GM18951 (cell line): Measurements from ENCODE around the gene LILRA1.
"Not testable (repeated sequence)": the region's sequence is repeated elsewhere in the genome, so short reads cannot be mapped to it uniquely, and the experiment has no call there.

Experiments
- POLR2A ChIP-seq: IDR thresholded peaks from 4 replicates; pipeline ENCODE4 v1.6.1; 2011; ENCODE audit warnings: mild to moderate bottlenecking; ENCODE audit not compliant: insufficient read length, insufficient read depth; ENCODE audit errors: extremely low read depth
- in situ Hi-C: fragments of 300-500 bp; cut with MboI; formaldehyde crosslinking; loops from one replicate; pipeline ENCODE4 v1.12.0; 2022; ENCODE audit warnings: low sequenced_read_pairs, mixed read lengths, inconsistent platforms; ENCODE audit not compliant: unreplicated experiment

Gene LILRA1

DNA sequence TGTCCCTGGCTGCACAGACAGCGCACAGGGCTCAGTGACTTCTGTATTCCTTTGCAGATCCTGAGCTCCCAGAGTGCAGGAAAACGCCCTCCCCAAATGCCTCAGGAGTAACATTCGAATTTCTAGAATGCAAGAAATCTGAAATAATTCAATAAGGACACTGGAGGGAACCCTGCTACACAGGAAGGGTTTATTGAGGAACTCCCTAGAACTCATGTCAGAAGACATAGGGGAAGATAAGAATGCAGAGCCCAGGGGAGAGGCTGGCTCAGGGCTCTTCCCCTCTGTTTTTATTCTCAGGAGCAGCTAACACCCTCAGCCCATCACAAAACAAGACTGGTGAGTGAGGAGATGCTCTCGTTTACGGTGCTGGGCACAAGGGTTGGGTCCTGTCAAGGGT lies 6.8 kb downstream of the LILRA1 start:
- no peak for TF ChIP-seq POLR2A
- in situ Hi-C loops = no loop called here

DNA sequence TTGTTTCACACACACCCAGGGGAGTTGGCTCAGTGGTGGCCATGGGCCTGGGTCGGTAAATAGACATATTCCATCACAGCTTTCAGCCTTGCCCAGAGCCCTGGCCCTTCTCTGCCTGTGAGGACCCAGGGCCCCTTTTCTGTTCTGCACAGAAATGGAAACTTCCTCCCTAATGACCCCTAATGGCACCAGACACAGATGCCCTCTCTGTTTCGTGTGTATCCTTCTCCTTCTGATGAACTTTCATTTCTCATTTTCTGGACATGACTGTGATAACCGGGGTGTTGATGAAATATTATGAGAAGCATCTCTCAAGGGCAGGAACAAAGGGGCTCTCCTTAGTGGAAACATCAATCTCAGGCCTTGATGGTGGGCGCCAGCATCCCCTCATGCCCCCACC lies 12.8 kb downstream of the LILRA1 start:
- in situ Hi-C loops = no loop called here
- no peak for TF ChIP-seq POLR2A

DNA sequence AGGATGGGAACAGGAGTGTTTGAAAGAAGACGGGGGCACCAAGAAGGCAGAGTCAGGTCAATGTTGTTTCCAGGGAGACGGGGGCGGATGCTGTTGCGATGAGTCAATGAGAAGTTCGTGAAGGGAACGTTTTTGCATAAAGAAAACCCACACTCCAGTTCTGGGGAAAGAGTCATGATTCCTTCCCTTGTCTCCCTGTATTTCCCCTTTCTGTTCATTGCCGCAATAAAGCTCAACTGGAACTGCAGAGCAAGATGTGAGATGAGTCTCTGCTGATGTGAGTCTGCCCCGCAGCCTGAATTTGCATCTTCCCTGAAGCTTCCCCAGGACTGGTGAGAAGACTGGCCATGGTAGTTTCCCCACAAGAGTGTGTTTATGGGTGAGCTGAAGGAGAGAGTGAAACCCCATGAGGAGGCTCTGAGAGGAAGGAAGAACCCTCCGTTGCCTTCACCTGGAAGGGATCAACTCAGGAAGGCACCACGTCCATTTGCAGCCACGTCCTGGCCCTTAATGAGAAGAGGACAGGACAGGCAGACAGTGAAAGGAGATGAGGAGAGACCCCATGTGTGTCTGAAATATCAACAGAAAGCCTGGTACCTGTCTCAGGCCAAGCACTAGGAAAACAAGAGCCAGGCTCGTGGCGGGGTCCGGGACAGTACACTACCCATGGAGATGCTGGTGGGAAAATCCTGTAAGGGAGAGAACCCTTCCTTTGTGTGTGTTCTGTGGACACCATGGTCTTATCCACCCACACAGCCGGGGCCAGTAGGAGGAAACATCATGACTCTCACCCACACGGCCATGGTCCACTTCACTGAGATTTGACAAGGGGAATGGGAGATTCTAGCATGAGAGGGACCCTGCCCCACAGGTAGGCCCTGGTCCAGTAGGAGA lies 13.7 kb downstream of the LILRA1 start:
- TF ChIP-seq POLR2A = no peak
- in situ Hi-C loops = no loop called here

- TF ChIP-seq POLR2A = no peak
- in situ Hi-C loops = no loop called here
Observed at GRCh38 chr19:54607785-54608150, 14.3 kb downstream of the LILRA1 start.

- in situ Hi-C loops = no loop called here
- no peak for TF ChIP-seq POLR2A
Observed at GRCh38 chr19:54608205-54608604, 14.8 kb downstream of the LILRA1 start.

GRCh38 chr19:54608792-54609191 lies 15.4 kb downstream of the LILRA1 start:
- no peak for TF ChIP-seq POLR2A
- in situ Hi-C loops = no loop called here

- no peak for TF ChIP-seq POLR2A
- in situ Hi-C loops = no loop called here
Observed at GRCh38 chr19:54609356-54609791, 15.9 kb downstream of the LILRA1 start.

- no peak for TF ChIP-seq POLR2A
- in situ Hi-C loops = no loop called here
Observed at GRCh38 chr19:54612428-54612827, 19.0 kb downstream of the LILRA1 start.

DNA sequence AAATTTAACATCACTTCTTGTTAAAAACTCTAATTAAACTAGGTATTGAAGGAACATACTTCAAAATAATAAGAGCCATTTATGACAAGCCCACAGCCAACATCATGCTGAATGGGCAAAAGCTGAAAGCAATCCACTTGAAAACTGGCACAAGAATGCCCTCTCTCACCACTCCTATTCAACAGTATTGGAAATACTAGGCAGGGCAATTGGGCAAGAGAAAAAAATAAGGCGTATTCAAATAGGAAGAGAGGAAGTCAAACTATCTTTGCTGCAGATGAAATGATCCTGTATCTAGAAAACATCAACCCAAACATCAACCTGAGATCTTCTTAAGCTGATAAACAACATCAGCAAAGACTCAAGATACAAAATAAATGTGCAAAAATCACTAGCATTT lies 21.3 kb downstream of the LILRA1 start:
- in situ Hi-C loops = no loop called here
- TF ChIP-seq POLR2A = no peak

GRCh38 chr19:54616057-54616456 lies 22.6 kb downstream of the LILRA1 start:
- in situ Hi-C loops = no loop called here
- no peak for TF ChIP-seq POLR2A

- peak; percentile 54 for TF ChIP-seq POLR2A
- in situ Hi-C loops = no loop called here
Observed at GRCh38 chr19:54616821-54617560, 23.6 kb downstream of the LILRA1 start.

GRCh38 chr19:54620464-54620863 lies 27.0 kb downstream of the LILRA1 start:
- no peak for TF ChIP-seq POLR2A
- in situ Hi-C loops = no loop called here

DNA sequence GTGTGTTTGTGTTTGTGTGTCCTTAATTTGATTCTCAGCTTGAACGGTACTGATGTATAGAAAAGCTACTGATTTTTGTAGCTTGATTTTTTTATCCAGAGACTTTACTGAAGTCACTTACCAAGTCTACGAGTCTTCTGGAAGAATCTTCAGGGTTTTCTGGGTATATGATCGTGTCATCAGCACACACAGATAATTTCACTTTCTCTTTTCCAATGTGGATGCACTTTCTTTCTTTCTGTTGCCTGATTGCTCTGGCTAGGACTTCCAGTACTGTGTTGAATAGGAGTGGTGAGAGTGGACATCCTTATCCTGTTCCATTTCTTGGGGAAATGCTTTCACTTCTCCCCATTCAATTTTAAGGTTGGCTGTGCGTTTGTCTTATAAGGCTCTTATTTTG lies 29.0 kb downstream of the LILRA1 start:
- in situ Hi-C loops = no loop called here
- no peak for TF ChIP-seq POLR2A

DNA sequence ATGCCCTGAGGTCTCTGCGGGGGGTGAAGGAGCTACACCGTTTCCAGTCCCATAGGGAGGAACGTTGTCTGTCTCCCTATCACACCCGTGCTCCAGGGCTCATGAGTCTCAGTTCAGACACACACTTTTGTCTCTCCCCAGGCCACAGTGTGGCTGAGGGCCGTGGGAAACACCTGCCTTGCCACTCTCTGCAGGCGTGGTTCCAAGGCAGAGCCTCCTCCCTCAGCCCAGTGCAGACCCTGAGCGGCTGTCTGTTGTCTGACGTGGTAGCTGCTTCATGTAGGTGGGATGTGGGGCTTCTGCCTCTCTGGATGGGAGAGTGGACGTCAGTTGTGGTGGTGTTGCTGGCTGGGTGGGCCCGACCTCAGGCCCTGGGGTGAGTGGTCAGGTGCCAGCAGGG lies 30.8 kb downstream of the LILRA1 start:
- in situ Hi-C loops = not testable (repeated sequence)

DNA sequence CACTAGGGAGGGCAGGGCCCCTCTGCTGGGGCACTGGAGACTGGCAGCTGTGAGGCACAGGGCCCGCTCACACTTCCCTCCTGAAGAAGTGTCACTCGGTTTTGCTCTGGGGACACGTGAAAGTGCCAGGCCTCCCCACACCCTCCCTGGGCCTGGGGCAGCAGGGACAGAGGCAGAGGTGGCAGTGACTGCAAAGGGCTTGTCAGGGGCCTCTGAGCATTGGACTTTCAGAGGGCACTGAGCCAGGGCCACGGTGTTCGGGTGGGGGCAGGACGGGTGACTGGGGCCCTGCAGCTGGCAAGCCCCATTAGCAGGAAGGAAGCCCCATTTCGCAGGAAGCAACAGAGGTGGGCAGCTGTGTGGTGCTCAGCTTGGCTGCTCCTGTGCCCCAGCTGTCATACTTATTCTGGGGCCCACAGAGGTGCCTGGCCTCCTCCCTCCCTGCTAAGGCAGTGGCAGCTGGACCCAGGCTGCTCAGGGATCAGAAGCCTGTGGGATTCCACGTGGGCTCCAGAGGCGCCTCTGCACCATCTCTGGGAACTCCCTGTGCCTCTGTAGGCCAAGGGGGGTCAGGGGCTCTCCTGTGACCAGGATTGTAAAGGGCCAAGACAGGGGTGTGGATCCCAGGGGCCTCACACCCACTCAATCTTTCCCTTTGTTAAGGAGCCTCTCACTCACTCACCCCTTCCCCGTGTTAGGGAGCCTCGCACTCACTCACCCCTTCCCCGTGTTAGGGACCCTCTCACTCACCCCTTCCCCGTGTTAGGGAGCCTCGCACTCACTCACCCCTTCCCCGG lies 31.7 kb downstream of the LILRA1 start:
- in situ Hi-C loops = not testable (repeated sequence)
